ENCODE measurements around the gene LMF1.
A peak's percentile ranks its signal among the peaks of the same experiment; 100 is the strongest.

LMF1 gene

GRCh38 chr16:881219-882097 lies 89.3 kb downstream of the LMF1 start:
- no peak for DNase-seq (ENCODE audit: low read depth in 2 of 2)

DNA sequence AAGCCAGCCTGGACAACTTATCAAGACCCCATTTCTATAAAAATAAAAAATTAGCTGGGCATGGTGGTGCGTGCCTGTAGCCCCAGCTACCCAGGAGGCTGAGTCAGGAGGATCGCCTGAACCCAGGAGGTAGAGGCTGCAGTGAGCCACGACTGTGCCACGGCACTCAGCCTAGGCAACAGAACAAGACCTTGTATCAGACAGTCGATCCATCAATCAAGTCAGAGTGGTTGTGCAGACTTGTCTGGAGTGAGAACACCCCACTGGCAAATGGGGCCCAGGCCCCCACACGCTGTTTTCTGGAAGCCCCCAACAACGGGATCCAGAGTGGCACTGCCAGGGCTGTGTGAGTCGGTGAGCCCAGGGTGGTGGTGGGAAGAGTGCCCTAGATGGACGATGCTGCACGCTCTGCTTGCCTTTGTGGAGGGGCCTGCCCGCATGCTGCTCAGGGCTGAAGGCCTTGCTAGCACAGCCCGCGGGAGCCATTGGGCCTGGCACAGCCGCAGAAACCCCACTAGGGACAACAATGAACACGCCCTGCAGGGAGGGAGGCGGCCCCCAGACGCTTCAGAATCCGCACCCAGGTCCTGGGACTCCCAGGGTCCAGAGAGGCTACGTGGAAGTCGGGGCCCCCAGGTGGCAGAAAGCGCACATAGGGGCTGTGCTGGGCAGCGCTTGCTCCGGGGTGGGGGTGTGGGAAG lies 90.2 kb downstream of the LMF1 start:
- no peak for DNase-seq (ENCODE audit: low read depth in 2 of 2)

GRCh38 chr16:879986-880385 lies 90.8 kb downstream of the LMF1 start:
- DNase-seq (ENCODE audit: low read depth in 2 of 2), result no peak

- DNase-seq (ENCODE audit: low read depth in 2 of 2), result no peak
These were observed 91.3 kb downstream of the LMF1 start for GRCh38 chr16:879461-879861.

DNA sequence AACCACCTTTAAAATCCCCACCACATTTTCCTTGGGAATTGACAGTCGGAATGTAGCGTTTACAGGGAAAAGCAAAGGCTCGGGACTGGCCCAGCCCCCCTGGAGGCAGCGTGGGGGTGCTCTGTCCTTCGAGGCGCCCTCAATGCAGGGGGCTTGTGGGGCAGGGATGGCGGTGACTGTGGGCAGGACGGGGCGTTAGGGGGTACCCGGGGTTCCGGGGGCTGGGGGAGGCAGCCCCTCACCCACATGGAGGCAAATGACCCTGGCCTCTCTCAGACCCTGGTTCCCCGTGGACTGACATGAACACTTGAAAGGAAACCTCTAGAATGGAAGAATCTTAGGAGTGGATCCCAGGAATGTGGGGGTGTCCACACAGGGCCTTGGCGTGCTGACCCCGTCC lies 91.9 kb downstream of the LMF1 start:
- DNase-seq (ENCODE audit: low read depth in 2 of 2), result no peak

- DNase-seq (ENCODE audit: low read depth in 2 of 2), result peak in 1 of 2 donors; percentile 6
These were observed 92.6 kb downstream of the LMF1 start for GRCh38 chr16:878072-878784.

- no peak for DNase-seq (ENCODE audit: low read depth in 2 of 2)
These were observed 93.3 kb downstream of the LMF1 start for GRCh38 chr16:877242-878071.

DNA sequence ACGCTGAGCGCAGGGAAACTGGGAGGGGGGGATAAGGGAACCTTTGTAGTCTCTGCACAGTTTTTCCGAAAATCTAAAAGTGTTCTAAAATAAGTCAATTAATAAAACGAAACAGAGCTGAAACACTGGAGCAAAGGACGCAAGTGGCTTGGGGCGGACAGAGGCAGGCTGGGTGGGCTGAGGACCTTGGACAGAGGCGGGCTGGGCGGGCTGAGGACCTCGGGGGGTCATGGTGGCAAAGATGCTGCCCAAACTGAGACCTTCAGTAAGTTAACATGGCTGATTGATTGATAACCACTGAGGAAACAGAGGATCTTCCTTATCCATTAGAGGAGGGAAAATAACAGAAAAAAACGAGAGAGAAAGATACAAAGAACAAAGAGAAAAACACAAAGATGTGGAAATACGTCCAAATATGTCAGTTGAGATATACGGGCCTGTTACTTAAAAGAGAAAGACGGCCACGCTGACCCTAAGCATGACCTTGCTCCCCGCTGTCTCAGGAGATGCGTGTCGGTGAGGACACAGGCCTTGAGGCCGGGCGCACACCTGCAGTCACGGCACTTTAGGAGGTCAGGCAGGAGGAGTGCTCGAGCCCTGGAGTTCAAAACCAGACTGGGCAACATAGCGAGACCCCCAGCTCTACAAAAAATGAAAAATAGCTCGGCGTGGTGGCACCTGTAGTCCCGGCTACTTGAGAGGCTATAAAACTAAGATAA lies 94.1 kb downstream of the LMF1 start:
- no peak for DNase-seq (ENCODE audit: low read depth in 2 of 2)

DNA sequence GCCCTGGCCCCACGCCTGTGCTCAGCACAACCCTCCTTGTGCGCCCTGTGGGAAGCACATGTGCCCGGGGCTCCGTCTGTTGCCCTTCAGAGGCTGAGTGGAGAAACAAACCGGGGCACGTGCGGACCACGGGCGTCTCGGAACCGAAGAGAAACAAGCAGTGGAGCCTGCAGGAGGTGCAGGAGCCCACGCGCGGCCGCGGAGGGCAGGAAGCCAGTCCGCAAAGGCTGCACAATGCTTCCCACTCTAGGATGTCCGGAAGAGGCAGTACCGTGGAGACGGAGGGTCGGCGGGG lies 94.8 kb downstream of the LMF1 start:
- no peak for DNase-seq (ENCODE audit: low read depth in 2 of 2)

GRCh38 chr16:875182-876040 lies 95.4 kb downstream of the LMF1 start:
- DNase-seq (ENCODE audit: low read depth in 2 of 2), result no peak

DNA sequence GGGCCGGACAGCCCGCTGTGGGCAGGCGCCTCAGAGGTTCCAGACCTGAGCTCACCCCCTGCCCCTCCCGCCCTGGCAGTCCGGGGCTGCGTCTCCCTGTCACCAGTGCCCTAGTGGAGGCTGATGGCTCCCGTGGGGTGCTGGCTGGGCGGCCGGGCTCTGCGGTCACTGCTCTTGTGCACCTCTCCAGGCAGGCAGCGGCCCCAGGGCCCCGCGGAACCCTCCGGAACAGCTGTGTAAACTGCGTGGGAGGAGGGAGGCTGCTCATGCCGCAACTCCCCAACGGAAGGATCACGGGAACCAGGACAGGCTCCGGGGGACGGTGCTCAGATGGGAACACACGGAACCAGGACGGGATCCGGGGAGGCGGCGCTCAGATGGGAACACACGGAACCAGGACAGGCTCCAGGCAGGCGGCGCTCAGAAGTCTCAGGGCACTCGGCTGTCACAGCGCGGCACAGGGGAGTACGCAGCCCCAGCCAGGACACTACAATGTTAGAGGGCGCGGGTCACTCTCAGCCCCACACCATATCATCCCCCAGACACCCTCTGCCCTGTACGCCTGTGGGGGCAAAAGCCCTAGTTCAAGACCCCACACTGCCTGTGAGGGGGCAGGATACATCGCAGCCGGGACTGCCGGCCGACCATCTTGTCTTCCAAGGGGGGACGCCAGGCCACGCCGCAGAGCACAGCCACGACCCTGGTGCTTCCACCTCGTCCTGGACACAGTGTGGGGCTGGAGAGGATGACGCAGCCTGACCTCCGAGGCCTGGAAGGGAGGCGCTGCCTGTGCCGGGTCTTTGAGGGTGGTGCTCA lies 96.2 kb downstream of the LMF1 start:
- DNase-seq (ENCODE audit: low read depth in 2 of 2), result no peak

DNA sequence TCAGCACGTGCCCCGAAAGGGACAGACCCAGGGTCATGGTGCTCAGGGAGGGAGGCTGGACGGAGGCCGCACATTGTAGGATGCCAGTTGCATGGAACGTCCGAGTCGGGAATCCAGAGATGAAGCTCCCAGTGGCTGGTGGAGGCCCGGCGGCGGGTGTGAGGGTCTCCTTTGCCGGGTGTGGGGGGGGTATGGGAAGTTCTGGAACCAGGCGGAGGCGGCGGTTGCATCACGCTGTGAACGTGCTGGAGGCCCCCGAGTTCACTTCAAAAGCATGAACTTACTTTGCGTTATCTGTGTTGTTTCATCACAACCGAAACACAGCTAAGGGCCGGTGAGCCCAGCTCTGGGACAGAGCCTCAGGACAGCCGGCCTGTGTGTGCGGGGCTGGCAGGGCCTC lies 96.9 kb downstream of the LMF1 start:
- DNase-seq (ENCODE audit: low read depth in 2 of 2), result no peak

DNA sequence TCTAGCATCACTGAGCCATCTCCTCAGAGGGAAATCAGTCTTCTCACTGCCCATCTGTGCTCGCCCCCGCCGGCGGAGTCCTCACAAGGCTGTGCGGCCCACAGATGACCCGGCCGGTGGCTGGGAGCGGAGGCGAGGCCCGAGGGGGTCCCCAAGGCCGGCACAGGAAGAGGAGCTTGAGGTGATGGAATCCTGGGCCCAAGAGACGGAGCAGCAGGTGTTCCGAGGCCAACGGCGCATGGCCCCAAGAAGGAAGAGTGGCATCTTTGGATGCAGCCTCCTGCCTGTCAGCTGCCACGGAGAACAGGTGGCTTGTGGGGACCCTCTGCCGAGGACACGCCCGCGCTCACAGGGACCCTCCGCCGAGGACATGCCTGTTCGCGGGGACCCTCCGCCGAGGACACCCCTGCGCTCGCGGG lies 97.5 kb downstream of the LMF1 start:
- DNase-seq (ENCODE audit: low read depth in 2 of 2), result no peak

GRCh38 chr16:872436-873242 lies 98.1 kb downstream of the LMF1 start:
- DNase-seq (ENCODE audit: low read depth in 2 of 2), result no peak

DNA sequence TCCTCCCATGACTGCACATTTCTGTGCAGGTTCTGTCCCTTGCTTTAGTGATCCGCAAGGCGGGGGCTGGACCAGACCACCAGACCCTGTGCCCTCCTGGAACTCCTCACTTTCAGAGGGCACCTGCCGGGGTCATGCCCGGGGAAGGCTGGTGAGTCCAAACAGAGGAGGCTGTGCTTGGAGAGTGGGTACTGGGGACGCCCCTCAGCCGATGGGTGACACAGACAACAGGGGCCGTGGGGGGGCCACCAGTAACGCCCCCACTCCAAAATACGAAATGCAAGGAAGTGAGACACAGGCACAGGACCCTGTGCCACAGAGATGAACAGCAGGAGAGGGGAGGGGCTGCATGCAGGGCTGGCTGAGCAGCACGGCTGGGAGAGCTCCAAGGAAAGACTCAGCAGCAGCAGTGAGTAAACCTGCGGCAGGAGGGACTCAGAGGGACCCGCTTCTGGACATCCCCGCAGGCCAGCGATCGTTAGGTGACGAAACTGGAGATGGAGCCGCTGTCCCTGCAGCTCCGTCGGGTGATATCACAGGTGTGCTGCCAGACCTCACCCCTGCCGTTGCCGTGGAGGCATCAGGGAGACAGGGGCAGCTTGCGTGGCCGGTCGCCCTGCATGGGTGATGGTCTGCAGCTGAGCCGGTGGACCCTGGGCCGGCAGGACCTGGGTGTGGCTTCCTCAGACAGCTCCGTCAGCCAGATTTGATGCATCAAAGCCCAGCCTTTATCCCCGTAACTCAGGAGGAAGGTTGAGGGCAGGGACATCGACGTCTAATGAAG lies 99.0 kb downstream of the LMF1 start:
- no peak for DNase-seq (ENCODE audit: low read depth in 2 of 2)

GRCh38 chr16:870856-871561 lies 99.8 kb downstream of the LMF1 start:
- no peak for DNase-seq (ENCODE audit: low read depth in 2 of 2)

Measured in stimulated activated CD4-positive, alpha-beta T cell treated with anti-CD3 and anti-CD28 coated beads, Interleukin-1b, Interleukin-23, amount 100 ng/mL, for 4 hours (primary cell).